Rectal smooth muscle tissue (tissue), 1 donor: ENCODE measurements around the gene UNG.
"Not testable (repeated sequence)": the region's sequence is repeated elsewhere in the genome, so short reads cannot be mapped to it uniquely, and the experiment has no call there.

Source experiments
- H3K27ac ChIP-seq: one replicate; pipeline ENCODE4 v1.7.0; 2013; ENCODE audit warnings: low read depth, low read length, inconsistent platforms
- H3K27me3 ChIP-seq: one replicate; pipeline ENCODE4 v1.7.0; 2013; ENCODE audit warnings: low read length; ENCODE audit not compliant: control insufficient read depth, insufficient read depth
- H3K36me3 ChIP-seq: one replicate; pipeline ENCODE4 v1.7.0; 2013; ENCODE audit warnings: low read length; ENCODE audit not compliant: control insufficient read depth, insufficient read depth
- H3K4me1 ChIP-seq: one replicate; pipeline ENCODE4 v1.7.0; 2013; ENCODE audit warnings: low read length; ENCODE audit not compliant: control insufficient read depth, insufficient read depth
- H3K4me3 ChIP-seq: one replicate; pipeline ENCODE4 v1.7.0; 2013; ENCODE audit warnings: low read length
- H3K9ac ChIP-seq: one replicate; pipeline ENCODE4 v1.7.0; 2013; ENCODE audit warnings: low read length

The UNG gene

DNA sequence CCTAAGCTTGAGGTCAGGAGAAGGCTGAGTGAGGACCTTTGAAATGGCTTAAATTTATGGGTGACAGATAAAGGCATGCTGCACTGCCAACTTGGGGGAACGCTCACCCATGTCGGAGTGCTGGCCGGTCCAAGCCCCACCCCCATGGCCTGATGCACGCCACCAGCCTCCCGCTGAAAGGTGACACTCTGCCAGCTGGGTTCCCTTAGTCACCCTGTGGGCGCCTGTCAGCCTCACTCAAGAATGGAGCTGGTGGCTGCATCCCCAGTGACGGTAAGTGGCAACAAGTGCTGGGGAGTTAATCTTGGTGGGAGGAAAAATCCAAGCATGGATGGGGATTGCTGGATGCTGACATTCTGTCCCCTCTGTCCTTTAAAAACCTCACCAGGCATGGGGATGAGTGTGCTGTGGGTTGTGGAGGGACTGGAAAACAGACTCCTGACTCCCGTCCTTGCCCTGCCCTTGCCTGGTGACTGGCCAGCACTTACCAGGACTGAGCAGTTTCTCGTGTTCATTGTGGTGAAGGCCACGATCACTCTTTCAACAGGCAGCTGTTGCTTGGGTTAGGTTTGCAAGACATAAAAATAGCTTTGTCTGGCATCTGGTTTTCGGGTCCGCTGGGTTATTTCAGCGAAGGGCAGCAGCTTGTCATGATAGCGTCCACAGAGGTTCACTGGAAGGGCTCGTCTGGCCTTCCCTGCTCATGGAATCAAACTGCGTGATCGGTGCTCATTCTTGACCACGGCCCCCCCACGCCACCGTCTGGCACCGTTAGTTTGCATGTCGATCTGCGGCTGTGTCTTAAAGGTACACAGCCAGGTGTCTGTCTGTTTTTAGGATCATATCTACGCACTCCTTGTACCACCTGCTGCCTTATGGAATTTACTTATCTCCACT lies 34.0 kb downstream of the UNG start:
- Histone ChIP-seq H3K9ac (no peak overlapping the region), H3K4me3 (peak overlapping the region; percentile 9)

DNA sequence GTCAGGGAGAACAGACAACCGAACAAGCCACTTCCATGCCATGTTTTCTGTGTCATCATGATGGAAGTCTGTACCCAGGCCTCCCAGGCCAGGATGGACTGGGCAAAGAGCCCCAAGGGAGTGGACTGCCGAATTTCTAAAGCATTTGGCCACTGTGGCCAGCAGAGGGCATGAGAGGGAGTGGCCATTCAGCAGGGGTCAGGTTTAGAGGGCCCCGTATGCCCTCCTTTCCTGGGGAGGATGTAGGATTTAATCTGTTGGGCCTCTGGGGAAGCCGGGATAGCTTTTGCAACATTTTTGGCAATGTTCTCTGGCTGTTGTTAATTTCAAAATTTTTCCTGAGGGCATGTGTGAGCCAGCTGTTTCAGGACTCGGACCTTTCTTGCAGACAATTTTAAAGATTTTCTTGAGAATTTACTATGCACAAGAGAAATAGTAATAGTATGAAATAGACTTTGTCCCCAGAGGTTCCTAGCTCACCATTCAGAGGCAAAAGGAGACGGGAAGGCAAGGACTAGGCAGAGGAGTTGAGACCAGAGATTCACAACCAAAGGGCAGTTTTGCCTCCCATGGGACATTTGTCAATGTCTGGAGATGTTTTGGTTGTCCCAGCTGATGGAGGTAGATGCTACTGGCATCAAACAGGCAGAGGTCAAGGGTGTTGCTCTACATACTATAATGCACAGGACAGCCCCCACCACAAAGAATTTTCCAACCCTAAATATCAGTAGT lies 37.0 kb downstream of the UNG start:
- H3K4me3 ChIP-seq, result no peak overlapping the region
- peaks cover 8% of the 10 kb centered on the region for H3K4me1 ChIP-seq
- peak overlapping the region; percentile 39 for H3K27ac ChIP-seq
- H3K27me3 ChIP-seq, result no peaks in the 10 kb centered on the region
- no peaks in the 10 kb centered on the region for H3K36me3 ChIP-seq
- no peak overlapping the region for H3K9ac ChIP-seq

More for the DNA sequence above, 34.0 kb downstream of the UNG start:
- no peaks in the 10 kb centered on the region for H3K36me3 ChIP-seq
- no peaks in the 10 kb centered on the region for H3K27me3 ChIP-seq
- H3K27ac ChIP-seq, result peak overlapping the region; percentile 67
- H3K4me1 ChIP-seq, result peaks cover 8% of the 10 kb centered on the region

- H3K36me3 ChIP-seq, result peaks cover 3% of the 10 kb centered on the region
- no peak overlapping the region for H3K4me3 ChIP-seq
- H3K4me1 ChIP-seq, result peaks cover 5% of the 10 kb centered on the region
- H3K9ac ChIP-seq, result no peak overlapping the region
- no peaks in the 10 kb centered on the region for H3K27me3 ChIP-seq
- no peak overlapping the region for H3K27ac ChIP-seq
These were observed 39.7 kb downstream of the UNG start for GRCh38 chr12:109137055-109137454.

GRCh38 chr12:109139360-109139759 lies 42.0 kb downstream of the UNG start:
- no peaks in the 10 kb centered on the region for H3K27me3 ChIP-seq
- H3K9ac ChIP-seq, result no peak overlapping the region
- peaks cover 2% of the 10 kb centered on the region for H3K4me1 ChIP-seq
- no peak overlapping the region for H3K4me3 ChIP-seq
- H3K27ac ChIP-seq, result no peak overlapping the region
- peaks cover 3% of the 10 kb centered on the region for H3K36me3 ChIP-seq

DNA sequence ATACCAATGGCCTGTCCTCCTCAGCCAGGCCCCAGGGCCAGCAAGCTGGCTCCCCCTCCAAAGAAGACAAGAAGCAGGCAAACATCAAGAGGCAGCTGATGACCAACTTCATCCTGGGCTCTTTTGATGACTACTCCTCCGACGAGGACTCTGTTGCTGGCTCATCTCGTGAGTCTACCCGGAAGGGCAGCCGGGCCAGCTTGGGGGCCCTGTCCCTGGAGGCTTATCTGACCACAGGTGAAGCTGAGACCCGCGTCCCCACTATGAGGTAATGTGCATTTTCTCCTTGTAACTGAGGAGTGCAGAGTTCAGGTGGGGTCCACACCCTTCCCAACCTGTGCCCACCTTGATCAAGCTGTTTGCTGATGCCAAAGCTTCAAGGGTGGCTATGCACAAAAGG lies 42.4 kb downstream of the UNG start:
- Histone ChIP-seq H3K4me3 (no peak overlapping the region), H3K9ac (no peak overlapping the region), H3K27ac (no peak overlapping the region), H3K36me3 (peaks cover 3% of the 10 kb centered on the region), H3K4me1 (no peaks in the 10 kb centered on the region), H3K27me3 (no peaks in the 10 kb centered on the region)

DNA sequence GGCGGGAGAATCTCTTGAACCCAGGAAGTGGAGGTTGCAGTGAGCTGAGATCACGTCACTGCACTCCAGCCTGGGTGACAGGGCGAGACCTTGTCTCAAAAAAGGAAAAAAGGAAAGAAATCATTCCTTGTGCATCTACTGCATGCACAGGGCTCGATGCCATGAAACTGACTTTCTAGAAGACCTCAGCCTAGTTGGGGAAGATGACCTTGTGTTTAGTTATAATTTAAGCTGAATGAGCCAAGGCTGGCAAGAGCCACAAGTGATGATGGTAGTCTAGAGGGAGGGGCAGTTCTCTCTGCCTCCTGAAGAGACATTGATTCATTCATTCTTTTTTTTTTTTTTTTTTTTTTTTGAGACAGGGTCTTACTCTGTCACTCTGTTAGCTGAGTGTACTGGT lies 43.2 kb downstream of the UNG start:
- Histone ChIP-seq H3K27me3 (no peaks in the 10 kb centered on the region), H3K9ac (no peak overlapping the region), H3K27ac (no peak overlapping the region), H3K4me3 (no peak overlapping the region), H3K4me1 (no peaks in the 10 kb centered on the region), H3K36me3 (peaks cover 3% of the 10 kb centered on the region)

DNA sequence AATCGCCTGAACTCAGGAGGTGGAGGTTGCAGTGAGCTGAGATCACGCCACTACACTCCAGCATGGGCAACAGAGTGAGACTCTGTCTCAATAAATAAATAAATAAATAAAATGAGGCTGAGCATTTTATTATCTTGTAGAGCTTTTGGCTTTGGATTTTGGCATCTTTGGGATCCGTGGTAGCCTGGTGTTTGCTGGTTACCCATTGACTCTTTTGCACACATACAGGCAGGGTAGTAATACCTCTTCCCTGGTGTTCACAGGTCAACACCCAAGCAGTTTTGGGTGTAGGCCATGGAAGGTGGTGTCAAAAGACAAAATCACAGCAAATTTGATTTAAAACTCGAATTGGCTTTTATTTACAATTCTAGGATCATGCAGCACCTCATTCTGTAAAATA lies 46.8 kb downstream of the UNG start:
- Histone ChIP-seq H3K36me3 (peaks cover 3% of the 10 kb centered on the region), H3K4me3 (no peak overlapping the region), H3K4me1 (peaks cover 7% of the 10 kb centered on the region), H3K27ac (no peak overlapping the region), H3K27me3 (no peaks in the 10 kb centered on the region), H3K9ac (no peak overlapping the region)

- H3K9ac ChIP-seq, H3K36me3 ChIP-seq, H3K4me1 ChIP-seq, H3K27me3 ChIP-seq, H3K4me3 ChIP-seq, H3K27ac ChIP-seq: not testable (repeated sequence)
These were observed 49.7 kb downstream of the UNG start for GRCh38 chr12:109147126-109147525.

DNA sequence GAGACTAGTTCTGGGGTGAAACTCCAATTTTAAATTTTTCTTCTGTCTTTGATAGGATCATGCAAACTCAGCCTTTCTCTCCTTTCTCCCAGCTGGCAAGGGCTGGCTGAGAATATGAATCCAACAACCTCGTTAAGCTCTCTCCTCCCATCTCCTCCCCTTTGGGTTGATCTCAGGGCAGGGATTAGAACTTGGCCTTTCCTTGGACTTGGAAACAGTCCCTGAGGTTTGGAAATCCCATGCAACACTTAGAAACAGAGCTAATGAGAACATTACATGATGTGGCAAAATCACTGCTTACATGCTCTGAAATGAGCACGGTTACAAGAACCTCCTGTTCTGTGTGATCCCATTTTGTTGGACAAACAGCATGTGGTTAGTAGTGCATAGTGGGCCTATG lies 50.6 kb downstream of the UNG start:
- H3K4me1 ChIP-seq, result peaks cover 7% of the 10 kb centered on the region
- no peak overlapping the region for H3K9ac ChIP-seq
- H3K4me3 ChIP-seq, result no peak overlapping the region
- H3K36me3 ChIP-seq, result no peaks in the 10 kb centered on the region
- peak overlapping the region; percentile 56 for H3K27ac ChIP-seq
- no peaks in the 10 kb centered on the region for H3K27me3 ChIP-seq

DNA sequence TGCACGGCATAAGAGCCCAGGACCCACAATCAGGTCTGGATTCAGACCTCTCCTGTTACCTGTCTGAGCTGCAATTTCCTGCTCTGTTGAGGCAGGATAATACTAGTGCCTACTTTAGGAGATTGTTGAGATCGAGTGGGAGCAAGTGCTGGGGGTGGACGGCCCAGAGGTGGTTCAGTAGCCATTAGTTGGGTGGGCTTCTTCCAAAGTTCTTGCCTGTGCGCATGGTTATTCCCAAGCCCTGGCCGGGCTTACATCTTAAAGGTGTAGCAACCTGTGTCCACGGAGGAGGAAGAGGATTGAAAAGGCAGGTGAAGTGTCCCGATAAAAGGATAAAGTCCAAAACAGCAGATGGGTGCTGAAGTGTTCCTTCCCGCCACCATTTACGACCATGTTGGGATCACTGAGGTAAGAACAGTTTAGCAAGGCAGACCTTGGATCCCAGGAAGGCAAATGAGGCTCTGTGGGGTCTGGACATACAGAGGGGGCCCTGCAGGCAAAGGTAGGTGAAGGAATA lies 52.8 kb downstream of the UNG start:
- Histone ChIP-seq H3K27ac (no peak overlapping the region), H3K27me3 (no peaks in the 10 kb centered on the region), H3K4me1 (peaks cover 11% of the 10 kb centered on the region), H3K9ac (no peak overlapping the region), H3K4me3 (no peak overlapping the region), H3K36me3 (no peaks in the 10 kb centered on the region)

GRCh38 chr12:109151457-109151856 lies 54.1 kb downstream of the UNG start:
- Histone ChIP-seq H3K27me3 (no peaks in the 10 kb centered on the region), H3K9ac (no peak overlapping the region), H3K4me1 (peaks cover 17% of the 10 kb centered on the region), H3K27ac (no peak overlapping the region), H3K4me3 (no peak overlapping the region), H3K36me3 (no peaks in the 10 kb centered on the region)

- Histone ChIP-seq H3K4me1 (peaks cover 16% of the 10 kb centered on the region), H3K4me3 (peak overlapping the region; percentile 56), H3K36me3 (no peaks in the 10 kb centered on the region), H3K27me3 (no peaks in the 10 kb centered on the region), H3K27ac (peak overlapping the region; percentile 93), H3K9ac (peak overlapping the region; percentile 46)
These were observed 56.5 kb downstream of the UNG start for GRCh38 chr12:109153821-109154441.
